AG09319 (cell line): ENCODE data around the gene EOGT.
A peak's percentile ranks its signal among the peaks of the same experiment; 100 is the strongest.

Source experiments
- DNase-seq: peaks from one replicate; pipeline ENCODE4 v3.0.0-alpha.2; 2010; ENCODE audit warnings: low read depth; ENCODE audit errors: extremely low read depth
- CTCF ChIP-seq: IDR thresholded peaks from 2 replicates; pipeline ENCODE4 v1.5.1; 2011; ENCODE audit warnings: low read depth, mild to moderate bottlenecking, inconsistent platforms, low read length, moderate library complexity

The EOGT gene

GRCh38 chr3:69020424-69020823, 6.9 kb upstream of the EOGT start:
- no peak for DNase-seq
- TF ChIP-seq CTCF, result peak; percentile 34

- no peak for DNase-seq
- TF ChIP-seq CTCF, result no peak
These were observed 3.4 kb upstream of the EOGT start for GRCh38 chr3:69016901-69017300.

DNA sequence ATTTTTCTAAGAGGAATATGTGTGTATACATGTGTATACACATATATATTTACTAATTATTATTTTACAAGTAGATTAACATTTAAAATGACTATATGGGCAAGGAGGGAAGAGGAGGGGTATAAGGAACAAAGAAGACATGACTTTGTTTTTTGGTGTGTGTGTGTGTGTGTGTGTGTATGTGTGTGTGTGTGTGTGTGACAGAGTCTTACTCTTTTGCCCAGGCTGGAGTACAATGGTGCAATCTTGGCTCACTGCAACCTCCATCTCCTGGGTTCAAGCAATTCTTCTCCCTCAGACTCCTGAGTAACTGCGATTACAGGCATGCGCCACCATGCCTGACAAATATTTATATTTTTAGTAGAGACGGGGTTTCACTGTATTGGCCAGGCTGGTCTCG, 2.6 kb upstream of the EOGT start:
- TF ChIP-seq CTCF, result no peak

DNA sequence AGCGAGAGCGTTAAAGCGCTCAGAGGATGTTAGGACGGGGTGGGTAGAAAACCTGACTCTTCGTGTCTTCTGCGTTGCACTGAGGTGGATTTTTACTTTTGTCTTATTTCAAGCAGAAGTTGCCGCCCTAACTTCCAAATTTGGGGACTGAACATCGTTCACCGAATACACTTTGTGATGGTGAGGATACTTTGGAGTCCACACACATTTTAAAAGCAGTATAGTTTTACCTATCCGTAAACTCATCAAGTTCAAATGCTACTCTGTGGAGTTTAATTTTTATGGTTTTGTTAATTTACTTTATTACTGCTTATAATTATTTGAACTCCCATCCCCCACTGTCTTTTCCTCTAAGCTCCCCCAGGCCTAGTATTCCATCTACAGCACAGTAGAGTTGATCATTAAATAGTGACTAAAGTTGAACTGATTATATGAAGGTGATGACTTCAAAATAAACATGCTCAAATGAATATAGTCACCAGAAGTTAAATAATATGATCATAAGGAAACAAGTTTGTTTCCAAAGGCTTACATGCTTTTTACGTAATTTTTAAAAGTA, 617 bp upstream of the EOGT start:
- DNase-seq, result no peak
- TF ChIP-seq CTCF, result no peak

More for the DNA sequence above, 2.6 kb upstream of the EOGT start:
- no peak for DNase-seq

- no peak; the same call in 1 of the 2 replicates for TF ChIP-seq CTCF
- DNase-seq, result no peak
These were observed 658 bp downstream of the EOGT start for GRCh38 chr3:69012800-69013252.

GRCh38 chr3:69012100-69012799, 1.2 kb downstream of the EOGT start:
- no peak; the same call in 1 of the 2 replicates for TF ChIP-seq CTCF
- peak; percentile 87 for DNase-seq

DNA sequence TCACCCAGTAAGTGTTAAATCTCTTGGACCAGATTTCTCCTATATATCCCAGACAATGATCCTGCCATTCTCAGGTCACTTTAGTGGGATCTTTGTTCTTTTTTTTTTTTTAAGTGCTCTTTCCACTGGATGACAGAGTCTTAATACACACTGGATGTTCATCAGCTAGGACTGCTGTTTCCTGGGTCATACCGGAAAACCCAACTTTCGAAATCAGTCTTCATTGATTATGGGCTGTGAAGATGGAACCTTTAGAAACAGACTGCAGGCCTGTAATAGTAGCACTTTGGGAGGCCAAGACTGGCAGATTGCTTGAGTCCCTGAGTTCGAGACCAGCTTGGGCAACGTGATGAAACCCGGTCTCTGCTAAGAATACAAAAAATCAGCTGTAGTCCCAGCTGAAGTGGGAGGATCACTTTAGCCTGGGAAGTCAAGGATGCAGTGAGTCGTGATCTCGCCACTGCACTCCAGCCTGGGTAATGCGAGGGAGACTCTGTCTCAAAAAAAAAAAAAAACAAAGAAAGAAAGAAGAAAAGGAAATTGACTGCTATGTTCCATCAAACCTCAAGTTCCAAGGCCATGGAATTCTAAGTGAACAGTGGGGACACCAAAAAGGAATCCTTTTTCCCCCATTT, 2.3 kb downstream of the EOGT start:
- TF ChIP-seq CTCF, result no peak
- DNase-seq, result no peak
